GM12864 (cell line): Measurements from ENCODE around the gene ANKRD45.
"Not testable (repeated sequence)": the region's sequence is repeated elsewhere in the genome, so short reads cannot be mapped to it uniquely, and the experiment has no call there.

Experiments
- DNase-seq: peaks from one replicate; pipeline ENCODE4 v3.0.0-alpha.2; 2011; ENCODE audit warnings: low read depth
- H3K4me3 ChIP-seq: 2 replicates; pipeline ENCODE4 v1.5.1; 2011; ENCODE audit warnings: mild to moderate bottlenecking, low read depth, low read length, control low read depth
- TF ChIP-seq, protein P1 (sequence below): IDR thresholded peaks from 2 replicates; pipeline ENCODE4 v1.5.1; 2011; ENCODE audit warnings: low read depth, mild to moderate bottlenecking, moderate library complexity, low read length, control low read depth, inconsistent platforms; ENCODE audit errors: missing control alignments

The ANKRD45 gene

DNA sequence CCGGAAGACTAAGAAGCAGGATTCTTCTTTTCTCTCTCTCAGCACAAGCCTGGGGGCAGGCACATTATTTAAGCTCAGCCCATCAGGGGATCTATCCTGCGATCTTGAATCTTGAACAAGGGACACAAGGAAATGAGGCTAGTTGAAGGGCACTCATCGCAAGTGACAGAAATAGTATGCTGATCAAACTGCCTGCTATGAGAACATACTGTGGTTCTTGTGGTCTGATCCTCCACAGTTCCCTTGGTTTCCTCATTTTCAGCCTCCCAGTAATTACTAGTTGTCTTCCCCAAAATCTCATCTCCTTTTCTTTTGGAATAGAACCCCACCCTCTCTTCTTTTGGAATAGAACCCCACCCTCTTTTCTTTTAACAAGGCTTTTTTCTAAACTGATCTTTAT is 6.5 kb downstream of the ANKRD45 start:
- TF ChIP-seq, protein P1, sequence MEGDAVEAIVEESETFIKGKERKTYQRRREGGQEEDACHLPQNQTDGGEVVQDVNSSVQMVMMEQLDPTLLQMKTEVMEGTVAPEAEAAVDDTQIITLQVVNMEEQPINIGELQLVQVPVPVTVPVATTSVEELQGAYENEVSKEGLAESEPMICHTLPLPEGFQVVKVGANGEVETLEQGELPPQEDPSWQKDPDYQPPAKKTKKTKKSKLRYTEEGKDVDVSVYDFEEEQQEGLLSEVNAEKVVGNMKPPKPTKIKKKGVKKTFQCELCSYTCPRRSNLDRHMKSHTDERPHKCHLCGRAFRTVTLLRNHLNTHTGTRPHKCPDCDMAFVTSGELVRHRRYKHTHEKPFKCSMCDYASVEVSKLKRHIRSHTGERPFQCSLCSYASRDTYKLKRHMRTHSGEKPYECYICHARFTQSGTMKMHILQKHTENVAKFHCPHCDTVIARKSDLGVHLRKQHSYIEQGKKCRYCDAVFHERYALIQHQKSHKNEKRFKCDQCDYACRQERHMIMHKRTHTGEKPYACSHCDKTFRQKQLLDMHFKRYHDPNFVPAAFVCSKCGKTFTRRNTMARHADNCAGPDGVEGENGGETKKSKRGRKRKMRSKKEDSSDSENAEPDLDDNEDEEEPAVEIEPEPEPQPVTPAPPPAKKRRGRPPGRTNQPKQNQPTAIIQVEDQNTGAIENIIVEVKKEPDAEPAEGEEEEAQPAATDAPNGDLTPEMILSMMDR, result no peak
- no peak for DNase-seq
- H3K4me3 ChIP-seq, result no peak overlapping the region

DNA sequence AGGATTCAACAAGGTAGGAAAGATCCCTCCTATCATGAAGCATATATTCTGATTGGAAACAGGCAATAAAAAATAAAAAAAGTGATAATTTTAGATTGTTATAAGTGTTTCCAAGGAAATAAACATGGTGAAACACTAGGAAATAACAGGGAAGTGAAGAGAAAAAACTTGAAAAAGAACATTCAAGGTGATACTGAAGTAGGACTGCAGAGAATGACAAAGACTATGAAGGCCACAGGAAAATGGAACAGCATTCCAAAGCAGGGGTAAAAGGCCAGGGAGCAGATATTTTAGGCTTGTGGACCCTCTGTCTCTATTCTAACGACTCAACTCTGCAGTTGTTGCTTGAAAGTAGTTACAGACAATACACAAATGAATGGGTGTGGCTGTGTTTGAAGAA is 7.9 kb downstream of the ANKRD45 start:
- TF ChIP-seq, protein P1, result no peak
- no peak for DNase-seq
- no peak overlapping the region for H3K4me3 ChIP-seq

DNA sequence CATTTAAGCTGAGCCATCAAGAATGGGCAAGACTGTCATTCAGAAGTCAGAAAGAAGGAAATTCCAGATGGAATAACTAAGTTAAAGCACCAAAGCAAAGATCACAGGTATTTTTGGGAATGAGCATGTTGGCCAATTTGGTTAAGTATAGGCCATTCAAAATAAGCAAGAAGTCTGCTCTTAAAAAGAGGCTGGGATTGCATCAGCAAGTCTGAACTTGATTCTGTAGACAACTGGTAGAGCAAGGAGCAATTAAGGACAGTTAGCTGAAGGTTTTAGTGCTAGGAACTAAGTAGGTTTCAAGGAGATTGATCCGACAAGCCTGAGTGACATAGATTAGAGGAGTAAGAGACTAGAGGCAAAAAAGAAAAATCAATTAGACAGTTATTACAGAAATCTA is 8.4 kb downstream of the ANKRD45 start:
- DNase-seq, result no peak
- H3K4me3 ChIP-seq, result no peak overlapping the region
- TF ChIP-seq, protein P1, result no peak

DNA sequence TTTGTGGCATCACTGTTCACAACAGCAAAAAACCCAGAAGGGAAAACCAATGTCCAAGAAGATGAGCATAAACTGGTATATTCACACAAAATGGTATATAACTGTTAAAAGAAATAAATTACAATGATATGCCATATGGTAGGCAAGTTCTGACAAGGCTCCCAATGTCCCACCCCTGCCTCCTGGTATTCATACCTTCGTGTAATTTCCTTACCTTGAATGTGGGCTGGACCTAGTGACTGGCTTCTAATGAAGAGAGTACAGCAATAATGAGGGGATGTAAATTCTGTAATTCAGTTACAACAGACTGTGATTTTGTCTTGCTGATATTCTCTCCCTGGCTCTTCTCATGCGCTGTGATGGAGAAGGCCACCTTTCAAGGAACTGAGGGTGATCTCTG is 9.3 kb downstream of the ANKRD45 start:
- TF ChIP-seq, protein P1, result no peak
- H3K4me3 ChIP-seq, result no peak overlapping the region
- no peak for DNase-seq

DNA sequence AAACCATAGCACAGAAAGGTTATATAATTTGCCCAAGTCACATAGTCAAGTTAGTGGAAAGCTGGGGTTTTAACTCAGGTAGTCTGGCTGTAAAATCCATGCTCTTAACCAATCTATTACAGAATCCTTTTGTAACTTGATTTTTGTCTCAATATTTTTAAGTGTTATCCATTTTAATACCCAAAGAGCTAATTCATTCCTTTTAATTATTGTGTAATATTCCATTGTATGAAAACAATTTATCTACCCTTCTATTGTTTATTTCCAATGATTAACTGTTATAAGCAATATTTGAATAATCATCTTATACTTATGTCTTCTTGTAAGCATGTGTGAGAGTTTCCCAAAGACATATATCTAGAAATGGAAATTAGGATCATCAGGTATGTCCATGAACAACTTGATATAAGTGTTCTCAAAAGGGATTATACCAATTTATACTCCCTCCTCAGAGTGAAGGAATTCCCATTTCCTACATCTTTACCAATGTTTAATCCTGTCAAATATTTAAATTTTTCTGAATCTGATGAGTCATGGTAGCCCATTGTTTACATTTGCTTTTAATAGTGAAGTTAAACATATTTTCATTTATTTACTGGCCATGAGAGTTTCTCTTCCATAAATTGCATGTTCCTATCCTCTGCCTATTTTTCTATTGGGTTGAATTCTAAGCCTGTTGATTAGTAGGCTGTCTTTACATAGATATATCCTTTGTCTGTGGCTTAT is 20.6 kb downstream of the ANKRD45 start:
- no peak for DNase-seq
- TF ChIP-seq, protein P1, result no peak
- H3K4me3 ChIP-seq, result no peak overlapping the region

DNA sequence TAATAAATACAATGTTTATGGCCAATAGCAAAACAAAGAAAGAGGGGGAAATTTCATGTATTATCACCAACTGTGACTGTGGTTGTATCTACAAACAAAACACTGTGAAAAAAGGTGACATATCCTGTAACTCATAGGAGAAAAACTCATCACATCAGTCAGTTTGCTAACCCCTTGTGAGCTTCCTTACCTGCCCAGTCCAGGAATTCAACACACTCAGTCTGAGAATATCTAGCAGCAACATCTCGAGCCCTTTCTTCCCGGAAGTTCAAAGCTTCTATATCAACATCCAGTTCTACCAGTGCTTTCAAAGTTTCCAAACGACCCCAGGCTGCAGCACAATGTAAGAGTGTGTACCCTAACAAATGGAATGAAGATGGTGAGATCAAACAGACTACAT is 23.0 kb downstream of the ANKRD45 start:
- TF ChIP-seq, protein P1, result no peak
- H3K4me3 ChIP-seq, result no peak overlapping the region
- DNase-seq, result no peak

DNA sequence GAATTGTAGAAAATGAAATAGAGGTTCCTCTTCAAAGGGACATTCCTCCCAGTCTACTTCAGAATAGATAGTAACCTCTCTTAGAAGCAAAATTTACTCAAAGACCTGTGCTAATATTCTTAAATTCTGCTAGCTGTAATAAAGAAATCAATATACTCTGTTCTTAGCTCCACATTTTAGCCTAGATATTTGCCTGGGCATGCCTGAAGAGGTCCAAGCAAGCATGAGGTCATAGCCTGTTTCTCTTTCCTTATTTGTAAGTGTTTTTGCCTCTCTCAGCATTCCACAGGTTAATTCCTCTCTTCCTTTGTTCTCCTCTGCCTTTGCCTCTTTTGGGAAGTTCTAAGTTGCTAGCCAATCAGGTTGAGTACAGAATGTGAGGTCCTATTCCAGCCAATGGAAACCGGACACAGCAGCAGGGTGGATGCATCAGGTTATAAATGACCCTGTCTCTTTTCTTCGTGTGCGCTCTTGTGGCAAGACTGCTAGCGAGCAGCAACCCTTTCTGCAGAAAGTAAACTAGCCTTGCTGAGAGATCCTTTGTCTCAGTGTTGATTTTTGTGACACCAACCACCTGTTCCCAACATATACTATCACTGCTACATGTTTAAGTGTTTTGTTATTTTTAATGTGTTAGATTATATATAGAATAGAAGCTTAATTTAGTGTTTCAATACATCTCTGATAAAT is 27.1 kb downstream of the ANKRD45 start:
- not testable (repeated sequence) for H3K4me3 ChIP-seq, DNase-seq
